Glomerular visceral epithelial cell (primary cell): Measurements from ENCODE around the gene ATP13A1.

ENCODE experiments used
- DNase-seq: peaks from one replicate; pipeline ENCODE4 v3.0.0-alpha.2; 2016; ENCODE audit errors: extremely low spot score

ATP13A1 gene

GRCh38 chr19:19643158-19644053 lies 20.1 kb downstream of the ATP13A1 start, which contains the start of gene GMIP:
Gene GMIP, minus strand, starts transcription at chr19:19643657. Its CDS starts 128 bp downstream, at chr19:19643529.
- peak; percentile 73 for DNase-seq

GRCh38 chr19:19642506-19643157 lies 20.8 kb downstream of the ATP13A1 start:
- no peak for DNase-seq

DNA sequence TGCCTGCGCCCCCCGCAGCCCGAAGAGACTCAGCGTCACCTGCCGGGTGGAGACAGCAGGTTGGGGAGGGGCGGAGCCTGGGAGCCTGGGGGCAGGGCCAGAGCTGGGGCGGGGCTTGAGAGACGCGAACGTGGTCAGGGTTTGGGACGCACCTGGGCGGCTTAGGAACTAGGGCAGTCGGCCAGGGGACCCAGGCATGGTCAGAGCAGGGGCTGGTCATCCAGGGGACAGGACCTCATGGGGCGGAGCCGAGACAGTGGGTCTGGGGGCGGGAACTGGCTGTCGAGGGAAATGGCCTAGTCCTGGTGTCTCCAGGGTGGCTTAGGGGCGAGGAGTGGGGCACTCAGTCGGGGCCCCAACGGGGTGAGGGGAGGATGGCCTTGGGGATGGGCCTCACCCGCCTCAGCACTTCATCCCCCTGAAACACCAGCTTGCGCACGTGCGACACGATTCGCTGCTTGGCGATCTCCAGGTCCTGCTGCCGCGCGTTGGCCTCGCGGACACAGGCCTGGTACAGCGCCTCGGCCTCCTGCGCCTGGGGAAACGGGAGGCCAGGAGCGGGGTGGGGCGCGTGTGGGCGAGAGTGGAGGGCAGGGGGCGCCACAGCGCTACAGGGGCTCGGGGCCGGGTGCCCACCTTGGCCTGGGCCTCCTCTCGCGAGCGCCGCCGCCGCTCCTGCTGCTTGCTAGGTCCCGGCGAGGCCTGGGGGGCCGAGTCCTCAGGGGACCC lies 25.8 kb downstream of the ATP13A1 start:
- DNase-seq, result no peak

- DNase-seq, result no peak
Measured at GRCh38 chr19:19637186-19637522, 26.3 kb downstream of the ATP13A1 start.

DNA sequence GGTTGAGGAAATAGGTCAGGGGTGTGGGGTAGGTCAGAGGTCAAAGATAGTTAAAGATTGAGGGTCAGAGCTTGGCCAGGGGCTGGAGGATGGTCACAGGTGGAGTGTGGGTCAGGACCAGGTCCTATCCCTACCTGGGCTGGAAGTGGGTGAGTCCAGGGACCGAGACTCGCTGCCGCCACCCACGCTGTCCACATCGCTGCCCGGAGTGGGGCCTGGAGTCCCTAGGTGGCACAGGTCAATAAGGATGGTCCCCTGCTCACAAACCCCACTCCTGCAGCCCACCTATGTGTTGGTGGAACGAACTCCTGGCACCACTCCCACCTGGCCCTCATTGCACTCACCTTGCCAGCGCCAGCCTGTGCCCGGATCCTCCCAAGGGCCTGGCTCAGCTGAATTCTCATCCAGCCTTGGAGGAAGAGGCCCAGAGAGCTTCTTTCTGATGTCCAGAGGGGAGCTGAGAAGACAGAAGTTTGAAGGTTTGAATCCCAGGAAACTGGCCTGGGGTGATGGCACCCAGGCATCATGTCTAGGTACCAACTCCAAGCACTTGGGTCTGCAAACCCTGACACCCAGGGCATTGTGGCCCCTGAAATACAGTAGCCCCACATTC lies 26.8 kb downstream of the ATP13A1 start:
- no peak for DNase-seq

DNA sequence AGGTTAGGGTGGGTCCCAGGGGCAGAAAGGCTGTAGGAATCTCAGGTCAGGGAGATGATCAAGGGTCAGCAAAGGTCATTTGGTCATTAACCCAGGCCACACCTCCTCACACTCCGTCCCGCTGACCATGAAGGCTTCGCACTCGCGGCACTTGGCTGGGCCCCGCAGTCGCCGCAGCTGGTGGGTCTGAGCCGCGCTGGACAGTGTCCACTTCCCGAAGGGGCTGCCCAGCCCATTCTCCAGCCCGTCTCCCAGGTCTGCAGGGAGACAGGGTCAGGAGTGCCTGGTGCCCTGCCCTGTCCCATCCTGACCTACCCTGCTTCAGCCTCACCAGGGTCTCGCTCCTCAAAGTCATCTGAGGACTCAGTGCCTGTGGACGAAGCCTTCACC lies 28.2 kb downstream of the ATP13A1 start:
- DNase-seq, result no peak

DNA sequence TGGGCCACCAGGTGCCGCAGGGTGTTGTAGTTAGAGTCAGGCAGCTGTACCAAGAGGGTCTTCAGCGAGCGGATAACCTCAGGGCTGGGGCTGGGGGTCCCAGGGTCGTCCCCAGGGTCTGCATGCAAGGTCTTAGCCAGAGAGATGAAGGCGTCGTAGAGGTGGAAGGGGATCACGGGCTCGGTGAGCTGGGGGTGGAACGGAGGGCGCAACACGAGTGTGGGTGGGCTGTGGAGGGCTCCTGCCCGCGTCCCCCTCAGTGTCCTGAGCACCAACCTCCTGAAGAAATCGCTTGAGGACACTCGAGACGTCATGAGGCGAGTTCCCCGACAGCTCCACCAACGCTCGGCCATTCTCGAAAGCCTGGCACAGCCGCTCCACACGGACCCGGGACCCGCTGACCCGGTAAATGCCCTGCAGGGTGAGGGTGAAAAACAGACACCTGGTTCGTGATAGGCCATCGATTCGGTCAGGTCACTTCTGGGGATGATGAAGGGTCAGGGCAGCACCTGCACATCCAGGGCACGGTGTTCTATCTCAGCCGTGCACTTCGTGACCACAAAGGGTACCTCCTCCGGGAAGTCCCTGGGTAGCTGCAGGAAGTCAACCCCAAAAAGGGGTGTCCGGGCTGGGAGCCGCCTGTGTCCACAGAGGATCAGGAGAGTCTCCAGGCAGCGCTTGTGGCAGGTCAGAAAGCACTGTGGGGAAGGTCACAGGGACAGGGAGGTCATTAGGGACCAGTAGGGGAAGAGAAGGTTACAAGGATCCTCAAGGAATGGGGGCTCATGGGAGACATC lies 28.8 kb downstream of the ATP13A1 start:
- no peak for DNase-seq

- DNase-seq, result no peak
Measured at GRCh38 chr19:19633711-19634515, 29.6 kb downstream of the ATP13A1 start.

DNA sequence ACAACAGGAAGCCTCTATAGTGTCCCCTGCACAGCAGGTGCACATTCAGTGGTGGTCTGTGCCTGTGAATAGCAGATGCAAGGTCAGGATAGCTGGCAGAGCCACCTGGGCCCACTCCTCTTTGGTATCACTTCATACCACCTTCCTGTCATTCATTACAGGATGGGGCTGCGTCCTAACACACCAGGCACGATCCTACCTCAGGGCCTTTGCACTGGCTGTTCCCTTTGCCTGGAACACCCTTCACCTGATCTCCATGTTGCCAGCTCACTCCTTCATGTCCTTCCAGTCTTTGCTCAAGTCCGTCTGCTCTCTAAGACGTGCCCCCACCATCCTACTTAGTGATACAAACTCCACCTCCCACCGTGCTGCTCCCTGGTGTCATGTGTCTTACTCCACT lies 30.8 kb downstream of the ATP13A1 start:
- no peak for DNase-seq

- no peak for DNase-seq
Measured at GRCh38 chr19:19631346-19631745, 32.1 kb downstream of the ATP13A1 start.

DNA sequence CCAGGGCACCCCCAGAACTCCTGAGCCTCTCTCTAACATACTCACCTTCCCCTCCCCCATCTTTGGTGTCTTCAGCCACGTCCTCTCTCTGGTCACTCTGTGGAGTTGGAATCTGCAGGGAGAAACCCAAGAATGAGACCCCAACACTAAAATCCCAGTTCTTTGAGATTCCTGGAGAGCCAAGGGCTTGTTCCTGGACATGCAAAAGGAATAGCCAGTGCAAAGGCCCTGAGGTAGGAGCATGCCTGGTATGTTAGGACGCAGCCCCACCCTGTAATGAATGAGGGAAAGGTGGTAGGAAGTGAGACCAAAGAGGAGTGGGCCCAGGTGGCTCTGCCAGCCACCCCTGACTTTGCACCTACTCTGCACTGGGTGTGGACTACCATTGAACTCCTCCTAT lies 33.0 kb downstream of the ATP13A1 start:
- no peak for DNase-seq

GRCh38 chr19:19630062-19630414 lies 33.4 kb downstream of the ATP13A1 start:
- DNase-seq, result no peak

GRCh38 chr19:19628501-19629134 lies 34.9 kb downstream of the ATP13A1 start:
- DNase-seq, result no peak

- peak; percentile 15 for DNase-seq
Measured at GRCh38 chr19:19627621-19628500, 35.6 kb downstream of the ATP13A1 start, which contains the start of gene LPAR2. Gene LPAR2, minus strand, starts transcription at chr19:19628220. Its CDS starts 945 bp downstream, at chr19:19627275.

DNA sequence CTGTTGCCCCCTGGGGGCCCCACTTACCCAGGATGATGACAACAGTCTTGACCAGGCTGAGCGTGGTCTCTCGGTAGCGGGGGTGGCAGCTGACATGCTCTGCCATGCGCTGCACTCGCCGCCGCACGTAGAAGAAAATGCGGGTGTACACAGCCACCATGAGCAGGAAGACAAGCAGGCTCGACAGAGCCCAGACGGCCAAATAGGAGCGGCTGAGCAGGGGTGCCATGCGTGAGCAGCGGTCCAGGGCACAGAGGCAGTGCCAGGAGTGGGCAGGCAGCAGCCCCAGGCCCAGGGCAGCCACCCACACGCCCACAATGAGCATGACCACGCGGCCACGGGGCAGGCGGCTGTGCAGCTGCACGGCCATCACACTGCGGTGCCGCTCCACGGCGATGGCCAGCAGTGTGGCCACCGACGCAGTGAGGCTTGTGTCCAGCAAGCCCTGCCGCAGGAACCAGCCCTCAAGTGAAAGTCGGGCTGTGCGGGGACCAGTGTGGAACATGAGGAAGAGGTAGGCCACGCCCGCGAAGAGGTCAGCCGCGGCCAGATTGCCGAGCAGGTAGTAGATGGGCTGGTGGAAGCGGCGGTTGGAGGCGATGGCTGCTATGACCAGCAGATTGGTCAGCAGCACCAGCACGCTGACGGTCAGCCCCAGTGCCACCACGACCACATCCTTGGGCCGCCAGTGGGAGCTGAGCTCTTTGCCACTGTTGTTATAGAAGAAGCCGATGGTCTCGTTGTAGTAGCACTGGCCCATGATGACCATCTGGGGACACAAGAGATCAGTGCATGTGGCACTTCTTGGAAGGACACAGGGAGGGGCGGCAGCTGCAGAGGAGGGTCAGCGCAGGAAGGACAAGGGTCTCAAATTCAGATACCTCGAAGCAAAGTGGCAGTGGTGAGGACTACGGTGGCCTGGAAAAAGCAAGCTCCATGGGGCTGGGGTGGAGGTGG lies 36.7 kb downstream of the ATP13A1 start:
- no peak for DNase-seq

DNA sequence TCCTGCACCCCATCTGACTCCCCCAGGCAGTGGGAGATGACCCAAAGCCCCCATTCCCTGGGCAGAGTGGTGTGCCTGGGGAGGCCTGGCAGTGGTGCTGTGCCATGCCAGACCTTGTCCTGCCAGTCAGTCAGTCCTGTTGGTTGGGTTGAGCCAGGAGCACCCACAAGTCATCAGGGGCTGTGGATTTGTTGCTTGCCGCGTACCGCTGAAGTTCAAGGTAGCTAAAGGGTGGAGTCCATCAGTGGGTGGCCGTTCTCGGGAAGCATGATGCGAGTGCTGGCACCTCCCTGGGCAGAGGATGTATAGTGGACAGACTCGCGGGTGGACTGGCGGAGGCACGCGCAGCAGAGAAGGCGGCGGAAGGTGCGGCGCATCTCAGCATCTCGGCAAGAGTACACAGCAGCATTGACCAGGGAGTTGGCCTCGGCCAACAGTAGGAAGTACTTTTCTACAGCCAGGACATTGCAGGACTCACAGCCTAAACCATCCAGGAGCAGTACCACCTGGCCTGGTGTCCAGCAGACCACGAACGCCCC lies 39.4 kb downstream of the ATP13A1 start:
- DNase-seq, result no peak

GRCh38 chr19:19623383-19623782 lies 40.1 kb downstream of the ATP13A1 start:
- DNase-seq, result no peak

- DNase-seq, result no peak
Measured at GRCh38 chr19:19619849-19620210, 43.6 kb downstream of the ATP13A1 start.
